Activated naive CD4-positive, alpha-beta T cell (primary cell): Measurements from ENCODE around the gene SNRNP35.
"Not testable (repeated sequence)": the region's sequence is repeated elsewhere in the genome, so short reads cannot be mapped to it uniquely, and the experiment has no call there.

Experiments used
- DNase-seq, 4 experiments: peaks; one replicate each; lab custom pipeline; 2025; lab: John Stamatoyannopoulos, UW

The SNRNP35 gene

DNA sequence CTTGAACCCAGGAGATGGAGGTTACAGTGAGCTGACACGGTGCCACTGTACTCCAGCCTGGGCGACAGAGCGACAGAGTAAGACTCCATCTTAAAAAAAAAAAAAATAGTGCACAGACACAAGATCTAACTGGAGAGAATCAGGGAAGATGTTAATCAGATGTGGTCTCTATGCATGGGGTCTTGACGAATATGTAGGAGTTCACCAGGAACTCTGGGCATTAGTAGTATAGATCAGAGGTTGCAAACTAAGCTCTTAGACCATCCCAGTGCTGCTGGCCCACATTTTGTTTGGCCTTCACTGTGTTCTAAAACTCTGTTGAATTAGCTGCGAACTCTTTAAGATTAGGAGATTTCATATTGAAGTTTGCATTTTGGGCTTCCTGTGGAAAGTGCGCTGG is 31.6 kb downstream of the SNRNP35 start:
- no peak for DNase-seq

DNA sequence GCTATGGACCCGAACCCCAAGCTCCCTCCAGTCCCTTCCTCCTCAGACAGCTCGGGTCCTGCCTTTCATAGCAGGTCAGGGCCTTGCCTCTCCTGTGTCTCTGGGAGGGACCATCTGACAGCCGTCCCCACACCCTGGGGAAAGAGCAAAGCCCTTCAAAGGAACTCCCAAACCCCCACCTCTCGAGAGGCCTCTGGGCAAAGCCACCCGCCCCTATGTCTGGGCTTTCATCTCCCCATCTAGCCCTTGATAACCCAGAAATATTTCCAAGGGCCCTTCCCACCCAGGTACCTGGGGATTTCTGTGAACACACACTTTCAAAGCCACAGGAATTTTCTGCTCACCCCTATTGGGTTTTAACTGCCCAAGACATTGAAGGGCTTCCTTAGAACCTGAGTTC is 32.1 kb downstream of the SNRNP35 start:
- DNase-seq = no peak

GRCh38 chr12:123491056-123491455 is 33.1 kb downstream of the SNRNP35 start:
- no peak for DNase-seq

- no peak for DNase-seq
Observed at GRCh38 chr12:123491481-123491880, 33.5 kb downstream of the SNRNP35 start.

GRCh38 chr12:123492339-123493039 is 34.5 kb downstream of the SNRNP35 start:
- not testable (repeated sequence) for DNase-seq

GRCh38 chr12:123494124-123494851 is 36.3 kb downstream of the SNRNP35 start:
- DNase-seq = no peak

GRCh38 chr12:123497065-123497464 is 39.1 kb downstream of the SNRNP35 start:
- no peak for DNase-seq

DNA sequence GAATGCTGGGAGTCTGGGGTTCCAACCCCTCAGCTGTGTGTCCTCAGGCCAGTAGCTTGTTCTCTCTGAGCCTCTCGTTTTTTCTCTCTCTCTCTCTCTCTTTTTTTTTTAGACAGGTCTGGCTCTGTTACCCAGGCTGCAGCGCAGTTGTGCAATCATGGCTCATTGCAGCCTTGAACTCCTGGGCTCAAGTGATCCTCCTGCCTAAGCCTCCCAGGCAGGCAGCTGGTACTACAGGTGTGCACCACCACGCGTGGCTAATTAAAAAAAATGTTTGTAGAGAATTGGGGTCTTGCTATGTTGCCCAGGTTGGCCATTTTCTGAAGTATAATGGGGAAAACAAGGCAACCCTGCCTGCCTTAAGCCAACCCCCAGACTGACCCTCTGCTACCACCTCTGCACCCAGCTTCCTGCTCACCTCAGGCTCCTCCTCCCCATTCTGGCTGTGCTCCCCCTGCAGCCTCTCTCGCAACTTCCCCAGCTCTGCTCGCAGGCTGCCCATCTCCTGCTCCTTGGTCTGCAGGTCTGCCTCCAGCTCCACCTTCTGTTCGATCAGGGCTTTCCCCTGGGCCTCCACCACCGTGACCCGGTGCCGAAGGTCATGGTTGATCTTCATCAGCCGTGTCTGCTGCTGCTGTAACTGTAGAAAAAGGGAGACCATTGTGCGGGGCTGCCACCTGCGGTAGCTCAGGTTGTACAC is 40.3 kb downstream of the SNRNP35 start:
- DNase-seq = no peak

DNA sequence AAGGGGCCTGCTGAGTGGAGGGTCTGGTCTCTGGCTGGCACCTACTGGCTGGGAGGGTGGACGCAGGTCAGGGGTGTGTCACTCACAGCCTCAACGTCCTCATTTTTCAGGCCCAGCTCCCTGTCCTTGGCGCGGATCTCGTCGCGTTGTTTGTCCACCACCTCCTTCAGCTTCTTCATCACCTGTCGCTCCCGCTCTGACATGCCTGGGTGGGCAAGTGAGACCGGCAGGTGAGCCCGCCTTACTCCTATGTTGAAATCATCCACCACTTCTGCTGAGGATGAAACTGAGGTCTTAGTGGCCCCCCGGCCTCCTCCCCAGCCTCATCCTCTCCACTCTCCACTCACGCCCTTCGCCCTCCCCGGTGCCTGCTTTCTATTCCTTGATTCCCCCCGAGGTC is 41.4 kb downstream of the SNRNP35 start:
- DNase-seq = no peak

- DNase-seq = no peak
Observed at GRCh38 chr12:123502163-123502704, 44.3 kb downstream of the SNRNP35 start.

DNA sequence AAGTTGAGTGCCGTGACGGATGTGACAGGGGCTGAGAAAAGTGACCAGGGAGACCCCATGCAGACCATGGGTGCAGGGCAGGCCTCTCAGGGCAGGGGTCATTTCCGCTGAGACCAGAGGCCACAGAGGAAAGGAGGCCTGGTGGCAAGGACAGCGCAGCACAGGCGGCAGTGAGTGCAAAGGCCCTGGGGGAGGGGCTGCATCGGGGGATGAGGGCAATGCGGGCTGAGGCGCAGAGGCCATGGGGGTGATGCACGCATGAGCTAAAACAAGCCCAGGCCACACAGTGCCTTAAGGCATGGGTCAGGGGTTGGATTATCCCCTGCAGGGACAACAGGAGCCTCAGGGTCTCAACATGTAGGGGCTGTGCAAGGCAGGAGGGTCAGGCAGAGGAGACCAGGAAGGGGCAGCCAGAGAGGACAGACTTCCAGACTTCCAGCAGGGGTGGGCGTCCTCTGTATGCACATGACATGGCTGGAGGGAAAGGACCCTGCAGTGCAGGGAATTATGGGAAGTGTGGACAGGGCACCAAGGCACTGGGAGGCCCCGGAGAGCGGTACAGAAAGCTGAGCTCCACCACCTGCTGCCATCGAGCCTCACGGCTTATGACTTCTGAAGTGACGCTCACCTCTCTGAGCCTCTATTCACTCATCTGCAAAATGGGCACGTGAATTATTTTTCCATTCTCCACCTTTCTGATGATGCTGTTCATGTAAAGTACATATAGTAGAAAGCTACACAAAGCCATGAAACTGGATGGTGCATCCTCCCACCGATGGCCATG is 48.3 kb downstream of the SNRNP35 start:
- no peak for DNase-seq

DNA sequence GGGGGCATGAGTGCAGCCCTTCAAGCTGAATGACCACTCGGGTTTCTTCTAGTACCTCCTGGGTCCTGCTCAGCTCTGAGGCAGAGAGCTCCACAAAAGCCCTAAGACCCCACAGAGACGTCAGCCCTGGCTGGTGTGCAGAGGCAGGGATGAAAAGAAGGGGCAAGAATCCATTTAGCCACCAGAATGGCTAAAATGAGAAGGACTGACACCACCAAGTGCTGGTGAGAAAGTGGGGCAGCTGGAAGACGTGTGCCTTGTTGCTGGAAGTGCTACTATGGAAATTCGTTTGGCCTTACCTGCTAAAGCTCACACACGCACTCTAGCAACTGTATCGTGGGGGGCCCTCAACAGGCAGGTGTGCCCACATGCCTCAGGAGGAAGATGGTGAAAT is 48.9 kb downstream of the SNRNP35 start:
- no peak for DNase-seq

GRCh38 chr12:123512838-123513665 is 55.1 kb downstream of the SNRNP35 start:
- no peak for DNase-seq

DNA sequence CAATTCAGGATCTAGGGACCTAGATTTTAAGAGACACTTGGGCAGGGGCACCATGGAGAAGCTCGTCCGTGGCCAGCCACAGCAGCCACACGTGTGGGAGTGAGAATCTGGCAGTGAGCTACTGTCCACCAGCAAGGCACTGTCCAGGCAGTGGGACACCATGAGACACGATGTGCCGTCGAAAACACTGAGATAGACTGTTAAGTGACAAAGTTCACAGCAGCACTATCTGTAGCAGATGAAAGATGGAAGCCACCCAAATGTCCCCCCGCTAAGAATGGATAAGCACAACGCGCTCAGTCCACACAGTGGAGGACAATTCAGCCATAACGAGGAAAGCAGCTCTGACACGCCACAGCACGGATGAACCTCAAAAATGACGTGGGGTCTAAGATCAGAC is 55.9 kb downstream of the SNRNP35 start:
- no peak for DNase-seq

- DNase-seq = not testable (repeated sequence)
Observed at GRCh38 chr12:123514582-123515221, 56.8 kb downstream of the SNRNP35 start.

DNA sequence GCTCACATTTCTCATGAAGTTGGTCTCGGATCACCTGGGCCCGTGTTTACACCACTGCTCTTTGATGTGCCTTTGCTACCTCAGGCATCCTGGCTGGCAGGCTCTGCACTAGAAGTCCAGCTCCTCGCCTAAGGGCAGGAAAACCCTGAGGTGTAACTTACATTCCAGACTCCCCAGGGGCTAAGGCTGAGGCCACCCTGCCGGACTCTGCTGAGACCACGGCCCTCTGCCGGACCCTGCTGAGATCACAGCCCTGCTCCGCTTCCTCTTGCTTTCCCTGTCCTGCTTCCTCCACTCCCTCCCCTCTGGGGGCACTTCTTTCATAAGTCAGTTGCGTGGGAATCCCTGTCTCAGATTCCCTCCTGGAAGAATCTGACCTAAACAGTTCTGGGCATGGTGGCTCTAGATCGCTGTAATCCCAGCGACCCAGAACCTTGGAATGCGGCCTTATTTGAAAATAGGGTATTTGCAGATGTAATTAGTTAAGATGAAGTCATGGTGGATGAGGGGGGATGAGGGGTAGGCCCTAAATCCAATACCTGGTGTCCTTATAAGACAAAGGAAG is 58.4 kb downstream of the SNRNP35 start:
- no peak for DNase-seq
